CD14-positive monocyte (primary cell): ENCODE data around the gene MILR1. TPM values are rescaled to one million over a fixed set of nuclear protein-coding genes. Genes with fewer than 3 reads are reported as not detected.
A peak's percentile ranks its signal among the peaks of the same experiment; 100 is the strongest.
"Not testable (repeated sequence)": the region's sequence is repeated elsewhere in the genome, so short reads cannot be mapped to it uniquely, and the experiment has no call there.

ENCODE experiments used
- DNase-seq, 3 donors: peaks; one replicate each; pipeline ENCODE4 v3.0.0-alpha.2; 2011 to 2022
- H2AFZ ChIP-seq: 2 replicates; pipeline ENCODE4 v1.6.0; 2012; ENCODE audit warnings: mild to moderate bottlenecking, low read depth, low read length, inconsistent platforms; ENCODE audit not compliant: insufficient read depth, poor library complexity, severe bottlenecking
- H3K27ac ChIP-seq, 2 donors: 1 replicate in 1 of 2; 2 replicates in 1 of 2; pipeline ENCODE4 v1.5.1; 2012 to 2013; ENCODE audit warnings: low read length in 2 of 2, control low read depth in 1 of 2, inconsistent platforms in 1 of 2, low read depth in 1 of 2, mild to moderate bottlenecking in 1 of 2
- H3K27me3 ChIP-seq, 2 donors: one replicate each; pipeline versions ENCODE4 v1.6.0 to v1.6.1; 2011 to 2013; ENCODE audit warnings: low read length in 2 of 2; ENCODE audit not compliant: control insufficient read depth in 2 of 2, insufficient read depth in 2 of 2
- H3K36me3 ChIP-seq, 2 donors: replicated peaks in 1 of 2; 1 replicate in 1 of 2; 2 replicates in 1 of 2; pipeline versions ENCODE4 v1.5.1 to v1.6.1; 2012 to 2013; ENCODE audit warnings: low read length in 2 of 2, control low read depth in 1 of 2, inconsistent platforms in 1 of 2, mild to moderate bottlenecking in 1 of 2; ENCODE audit not compliant: insufficient read depth in 2 of 2, control insufficient read depth in 1 of 2
- H3K4me1 ChIP-seq, 2 donors: 1 replicate in 1 of 2; 2 replicates in 1 of 2; pipeline versions ENCODE4 v1.5.1 to v1.6.1; 2012 to 2013; ENCODE audit warnings: low read length in 2 of 2, control low read depth in 1 of 2, inconsistent platforms in 1 of 2, mild to moderate bottlenecking in 1 of 2, moderate library complexity in 1 of 2; ENCODE audit not compliant: insufficient read depth in 2 of 2, control insufficient read depth in 1 of 2
- H3K4me2 ChIP-seq: replicated peaks from 2 replicates; pipeline ENCODE3; 2012; ENCODE audit warnings: low read length, moderate library complexity, mild to moderate bottlenecking; ENCODE audit not compliant: poor library complexity, severe bottlenecking; ENCODE audit errors: extremely low read depth
- H3K4me3 ChIP-seq, 3 experiments: fragments of 200-600 bp in 1 of 3; sonication (generic) in 1 of 3; replicated peaks in 1 of 3; 1 replicate in 2 of 3; 2 replicates in 1 of 3; pipeline ENCODE4 v1.5.1; 2011 to 2013; ENCODE audit warnings: low read length in 3 of 3, mild to moderate bottlenecking in 3 of 3, control low read depth in 2 of 3, low read depth in 2 of 3, inconsistent platforms in 1 of 3, moderate library complexity in 1 of 3
- H3K79me2 ChIP-seq: 2 replicates; pipeline ENCODE4 v1.6.0; 2012; ENCODE audit warnings: mild to moderate bottlenecking, control low read depth, inconsistent platforms, low read length, moderate library complexity; ENCODE audit not compliant: insufficient read depth
- H3K9ac ChIP-seq: 2 replicates; pipeline ENCODE4 v1.6.0; 2017; ENCODE audit warnings: low read length, mild to moderate bottlenecking; ENCODE audit not compliant: insufficient read depth, poor library complexity, severe bottlenecking
- H3K9me3 ChIP-seq, 2 donors: replicated peaks in 1 of 2; 1 replicate in 1 of 2; 2 replicates in 1 of 2; pipeline versions ENCODE4 v1.5.1 to v1.6.1; 2012 to 2013; ENCODE audit warnings: low read length in 2 of 2, control low read depth in 1 of 2; ENCODE audit not compliant: control insufficient read depth in 1 of 2, insufficient read depth in 1 of 2
- H4K20me1 ChIP-seq: 2 replicates; pipeline ENCODE4 v1.6.0; 2012; ENCODE audit warnings: mild to moderate bottlenecking, low read length, control low read depth, moderate library complexity; ENCODE audit not compliant: insufficient read depth
- H3K27ac Mint-ChIP-seq, 7 donors: one replicate each; pipeline ENCODE4 v1.8.0; 2020; ENCODE audit warnings: mild to moderate bottlenecking in 7 of 7, mixed read lengths in 7 of 7, moderate library complexity in 6 of 7, inconsistent platforms in 2 of 7
- H3K27me3 Mint-ChIP-seq, 3 donors: one replicate each; pipeline ENCODE4 v1.8.0; 2021 to 2022; ENCODE audit warnings: low read depth in 3 of 3, mild to moderate bottlenecking in 3 of 3, mixed read lengths in 3 of 3, moderate library complexity in 3 of 3, inconsistent platforms in 1 of 3
- H3K36me3 Mint-ChIP-seq, 2 donors: one replicate each; pipeline ENCODE4 v1.8.0; 2020; ENCODE audit warnings: mixed read lengths in 2 of 2, inconsistent platforms in 1 of 2, mild to moderate bottlenecking in 1 of 2
- H3K4me1 Mint-ChIP-seq: one replicate; pipeline ENCODE4 v1.8.0; 2020; ENCODE audit warnings: mild to moderate bottlenecking, mixed read lengths
- H3K4me3 Mint-ChIP-seq, 2 donors: one replicate each; pipeline ENCODE4 v1.8.0; 2020; ENCODE audit warnings: mild to moderate bottlenecking in 2 of 2, mixed read lengths in 2 of 2, moderate library complexity in 1 of 2
- H3K9me3 Mint-ChIP-seq, 7 donors: one replicate each; pipeline ENCODE4 v1.8.0; 2020 to 2022; ENCODE audit warnings: mixed read lengths in 7 of 7, mild to moderate bottlenecking in 6 of 7, moderate library complexity in 6 of 7, inconsistent platforms in 2 of 7
- WGBS: methylation state at CpG from one replicate; pipeline ENCODE4 v1.1.5; 2013; ENCODE audit warnings: missing lambda C conversion rate; ENCODE audit not compliant: insufficient coverage; 5-methylcytosine and 5-hydroxymethylcytosine counted together
- intact Hi-C, 2 donors: fragments of 100-400 bp; cut with micrococcal nuclease; formaldehyde crosslinking; loops; one replicate each; pipeline versions ENCODE4 v1.15.0 to v1.15.1; 2023
- polyA plus RNA-seq, 3 donors: library from polyadenylated mRNA; depleted of rRNA in 1 of 3; unstranded in 2 of 3; stranded (reverse) in 1 of 3; fragments of 300-500 nt in 2 of 3; fragments of >200 nt in 1 of 3; fragmentation: Illumina TruSeq in 2 of 3; gene quantifications; 1 replicate in 2 of 3; 2 replicates in 1 of 3; pipeline ENCODE4 v1.2.3, GENCODE V29; 2012 to 2021
- TF ChIP-seq, protein P1 (sequence below): fragments of 200-600 bp; IDR thresholded peaks from one replicate; pipeline ENCODE4 v1.8.0; 2022; ENCODE audit warnings: antibody characterized with exemption, mild to moderate bottlenecking

The MILR1 gene
- polyA plus RNA-seq, 3 donors = 72.0 to 95.2 (median 81.7) TPM

DNA sequence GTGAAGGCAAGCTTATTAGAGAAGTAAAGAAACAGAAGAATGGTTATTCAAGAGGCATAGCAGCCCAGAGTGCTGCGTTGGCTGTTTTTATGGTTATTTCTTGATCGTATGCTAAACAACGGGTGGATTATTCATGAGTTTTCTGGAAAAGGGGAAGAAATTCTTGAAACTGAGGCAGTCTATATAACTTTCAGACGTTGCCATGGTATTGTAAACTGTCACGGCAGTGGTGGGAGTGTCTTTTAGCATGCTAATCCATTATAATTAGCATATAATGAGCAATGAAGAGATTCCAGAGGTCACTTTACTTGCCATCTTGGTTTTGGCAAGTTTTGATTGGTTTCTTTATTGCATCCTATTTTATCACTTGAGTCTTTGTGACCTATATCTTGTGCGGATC lies 17.4 kb upstream of the MILR1 start:
- H3K36me3 Mint-ChIP-seq = no peaks in the 10 kb centered on the region
- Histone ChIP-seq H3K79me2 (no peaks in the 10 kb centered on the region), H3K36me3 (no peaks in the 10 kb centered on the region), H3K27ac (no peak overlapping the region), H3K9me3 (peaks cover 0 to 14% of the 10 kb centered on the region in 2 donors), H4K20me1 (no peaks in the 10 kb centered on the region), H3K27me3 (no peaks in the 10 kb centered on the region), H2AFZ (no peak overlapping the region), H3K4me3 (no peak overlapping the region), H3K4me2 (no peak overlapping the region), H3K9ac (no peak overlapping the region), H3K4me1 (no peaks in the 10 kb centered on the region)
- DNase-seq = no peak
- no peak overlapping the region for H3K27ac Mint-ChIP-seq
- H3K4me1 Mint-ChIP-seq = peaks cover 5% of the 10 kb centered on the region
- TF ChIP-seq, protein P1, sequence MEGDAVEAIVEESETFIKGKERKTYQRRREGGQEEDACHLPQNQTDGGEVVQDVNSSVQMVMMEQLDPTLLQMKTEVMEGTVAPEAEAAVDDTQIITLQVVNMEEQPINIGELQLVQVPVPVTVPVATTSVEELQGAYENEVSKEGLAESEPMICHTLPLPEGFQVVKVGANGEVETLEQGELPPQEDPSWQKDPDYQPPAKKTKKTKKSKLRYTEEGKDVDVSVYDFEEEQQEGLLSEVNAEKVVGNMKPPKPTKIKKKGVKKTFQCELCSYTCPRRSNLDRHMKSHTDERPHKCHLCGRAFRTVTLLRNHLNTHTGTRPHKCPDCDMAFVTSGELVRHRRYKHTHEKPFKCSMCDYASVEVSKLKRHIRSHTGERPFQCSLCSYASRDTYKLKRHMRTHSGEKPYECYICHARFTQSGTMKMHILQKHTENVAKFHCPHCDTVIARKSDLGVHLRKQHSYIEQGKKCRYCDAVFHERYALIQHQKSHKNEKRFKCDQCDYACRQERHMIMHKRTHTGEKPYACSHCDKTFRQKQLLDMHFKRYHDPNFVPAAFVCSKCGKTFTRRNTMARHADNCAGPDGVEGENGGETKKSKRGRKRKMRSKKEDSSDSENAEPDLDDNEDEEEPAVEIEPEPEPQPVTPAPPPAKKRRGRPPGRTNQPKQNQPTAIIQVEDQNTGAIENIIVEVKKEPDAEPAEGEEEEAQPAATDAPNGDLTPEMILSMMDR = no peak
- H3K4me3 Mint-ChIP-seq = no peak overlapping the region
- peaks cover 2 to 18% (median 11%) of the 10 kb centered on the region in 7 donors for H3K9me3 Mint-ChIP-seq
- H3K27me3 Mint-ChIP-seq = no peaks in the 10 kb centered on the region
- intact Hi-C loops = no loop called here
- 100% methylated on average over 1 of the region's 6 CpGs for WGBS

DNA sequence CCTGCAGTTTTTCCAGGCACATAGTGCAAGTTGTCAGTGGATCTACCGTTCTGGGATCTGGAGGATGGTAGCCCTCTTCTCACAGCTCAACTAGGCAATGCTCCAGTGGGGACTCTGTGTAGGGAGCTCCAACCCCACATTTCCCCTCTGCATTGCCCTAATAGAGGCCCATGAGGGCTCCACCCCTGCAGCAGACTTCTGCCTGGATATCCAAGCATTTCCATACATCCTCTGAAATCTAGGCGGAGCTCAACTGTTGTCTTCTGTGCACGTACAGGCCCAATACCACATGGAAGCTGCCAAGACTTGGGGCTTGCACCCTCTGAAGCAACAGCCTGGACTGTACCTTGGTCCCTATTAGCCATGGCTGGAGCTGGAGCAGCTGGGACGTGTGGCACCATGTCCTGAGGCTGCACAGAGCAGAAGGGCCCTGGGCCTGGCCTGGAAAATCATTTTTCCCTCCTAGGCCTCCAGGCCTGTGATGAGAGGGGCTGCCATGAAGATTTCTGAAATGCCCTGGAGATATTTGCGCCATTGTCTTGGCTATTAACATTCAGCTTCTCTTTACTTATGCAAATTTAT lies 10.9 kb upstream of the MILR1 start:
- H2AFZ ChIP-seq = no peak overlapping the region
- H4K20me1 ChIP-seq = no peaks in the 10 kb centered on the region
- H3K36me3 ChIP-seq = no peaks in the 10 kb centered on the region
- Mint-ChIP-seq H3K4me1 (peaks cover 27% of the 10 kb centered on the region), H3K9me3 (peaks cover 32 to 59% (median 52%) of the 10 kb centered on the region in 7 donors), H3K36me3 (peaks cover 10 to 22% of the 10 kb centered on the region in 2 donors), H3K27me3 (no peaks in the 10 kb centered on the region), H3K27ac (peak overlapping the region in 1 of 7 donors; percentile 6), H3K4me3 (no peak overlapping the region)
- no peak overlapping the region for H3K4me2 ChIP-seq
- H3K4me1 ChIP-seq = peaks cover 24 to 27% of the 10 kb centered on the region in 2 donors
- intact Hi-C loops = no loop called here
- no peak overlapping the region for H3K9ac ChIP-seq
- H3K79me2 ChIP-seq = no peaks in the 10 kb centered on the region
- 100% methylated on average over 3 of the region's 5 CpGs for WGBS
- H3K9me3 ChIP-seq = peaks cover 30 to 51% of the 10 kb centered on the region in 2 donors
- TF ChIP-seq, protein P1 = no peak
- H3K4me3 ChIP-seq = peak overlapping the region in 1 of 3 experiments; percentile 20
- no peak for DNase-seq
- H3K27me3 ChIP-seq = no peaks in the 10 kb centered on the region
- H3K27ac ChIP-seq = no peak overlapping the region

DNA sequence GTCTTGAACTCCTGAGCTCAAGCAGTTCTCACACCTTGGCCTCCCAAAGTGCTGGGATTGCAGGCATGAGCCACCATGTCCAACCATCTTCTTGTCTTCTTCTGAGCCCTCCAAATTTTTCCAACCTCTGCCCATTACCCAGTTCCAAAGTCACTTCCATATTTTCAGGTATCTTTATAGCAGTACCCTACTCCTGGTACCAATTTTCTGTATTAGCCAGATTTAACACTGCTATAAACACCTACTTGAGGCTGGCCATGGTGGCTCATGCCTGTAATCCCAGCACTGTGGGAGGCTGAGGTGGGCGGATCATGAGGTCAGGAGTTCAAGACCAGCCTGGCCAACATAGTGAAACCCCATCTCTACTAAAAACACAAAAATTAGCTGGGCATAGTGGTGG lies 9.4 kb upstream of the MILR1 start:
- H3K79me2 ChIP-seq, H3K4me3 ChIP-seq, DNase-seq, H3K9ac ChIP-seq, H3K27me3 Mint-ChIP-seq, H3K4me3 Mint-ChIP-seq, H3K4me2 ChIP-seq, H2AFZ ChIP-seq, H4K20me1 ChIP-seq, H3K27me3 ChIP-seq, H3K36me3 ChIP-seq, intact Hi-C loops: not testable (repeated sequence)
- Histone ChIP-seq H3K9me3 (peaks cover 30 to 48% of the 10 kb centered on the region in 2 donors), H3K4me1 (peaks cover 39 to 42% of the 10 kb centered on the region in 2 donors), H3K27ac (peak overlapping the region in 1 of 2 donors; percentile 93)
- WGBS = no CpG with 5 or more reads among the region's 1 CpG
- H3K4me1 Mint-ChIP-seq = peaks cover 41% of the 10 kb centered on the region
- H3K36me3 Mint-ChIP-seq = peaks cover 10 to 22% of the 10 kb centered on the region in 2 donors
- H3K27ac Mint-ChIP-seq = peak overlapping the region in 6 of 7 donors; percentile 1 to 95 (median 77)
- peaks cover 30 to 54% (median 49%) of the 10 kb centered on the region in 7 donors for H3K9me3 Mint-ChIP-seq
